Activated CD4-positive, CD25-positive, alpha-beta regulatory T cell treated with anti-CD3 and anti-CD28 coated beads, Interleukin-2, amount 50 U/mL, for 24 hours (primary cell): Measurements from ENCODE around the gene NANOS2.
A peak's percentile ranks its signal among the peaks of the same experiment; 100 is the strongest.

Experiments
- ATAC-seq, 2 donors: fragments of 150-1000 bp; cut with Tn5 transposase; one replicate each; pipeline ENCODE4 v1.10.0; 2021; ENCODE audit warnings: mild to moderate bottlenecking in 1 of 2, moderate library complexity in 1 of 2

Gene NANOS2

GRCh38 chr19:45913874-45914830 lies at the start of gene NANOS2:
Gene NANOS2, minus strand, starts transcription at chr19:45914778. Its CDS starts 85 bp downstream, at chr19:45914693.
- no peak for ATAC-seq

DNA sequence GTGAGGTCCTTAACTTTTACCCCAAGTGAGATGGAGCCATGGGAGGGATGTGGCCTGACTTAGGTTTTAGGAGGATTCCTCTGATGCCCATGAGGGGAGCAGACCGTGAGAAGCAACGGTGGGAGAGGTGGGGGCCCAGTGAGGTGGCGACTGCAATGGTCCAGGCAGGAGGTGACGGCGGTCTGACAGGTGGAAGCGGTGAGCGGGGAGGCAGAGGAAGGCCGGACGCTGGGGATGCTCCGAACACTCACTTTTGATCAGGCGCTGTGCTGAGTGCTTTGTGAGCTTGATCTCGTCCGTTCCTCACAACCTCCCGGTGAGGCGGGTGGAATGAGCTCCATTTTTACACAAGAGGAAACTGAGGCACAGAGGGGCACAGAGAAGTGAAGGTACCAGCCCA lies 47.4 kb upstream of the NANOS2 start:
- ATAC-seq: no peak

- no peak for ATAC-seq
Measured at GRCh38 chr19:45960595-45961235, 46.1 kb upstream of the NANOS2 start.

DNA sequence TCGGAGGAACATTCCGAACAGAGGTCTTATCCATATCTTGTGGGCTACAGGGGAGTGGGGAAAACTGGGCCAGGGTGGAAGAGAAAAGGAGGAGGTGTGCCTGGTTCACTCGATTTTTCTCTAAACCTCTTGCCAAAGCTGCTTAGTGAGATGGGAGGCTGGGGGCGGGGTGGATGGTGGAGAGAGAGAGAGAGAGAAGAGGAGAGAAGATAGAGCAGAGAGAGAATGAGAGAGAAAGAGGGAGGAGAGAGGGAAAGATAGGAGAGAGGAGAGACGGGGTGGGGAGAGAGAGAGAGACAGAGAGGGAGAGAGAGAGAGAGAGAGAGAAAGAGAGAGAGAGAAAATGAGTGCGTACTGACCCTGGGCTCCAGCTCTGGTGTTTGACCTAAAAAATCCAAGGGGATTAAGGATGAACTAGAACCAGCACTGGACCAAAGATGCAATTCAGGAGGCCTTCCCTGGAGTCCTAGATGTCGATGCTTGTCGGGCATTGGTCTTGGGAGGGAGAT lies 45.0 kb upstream of the NANOS2 start:
- ATAC-seq: no peak

GRCh38 chr19:45958769-45959516 lies 44.4 kb upstream of the NANOS2 start:
- ATAC-seq: no peak

DNA sequence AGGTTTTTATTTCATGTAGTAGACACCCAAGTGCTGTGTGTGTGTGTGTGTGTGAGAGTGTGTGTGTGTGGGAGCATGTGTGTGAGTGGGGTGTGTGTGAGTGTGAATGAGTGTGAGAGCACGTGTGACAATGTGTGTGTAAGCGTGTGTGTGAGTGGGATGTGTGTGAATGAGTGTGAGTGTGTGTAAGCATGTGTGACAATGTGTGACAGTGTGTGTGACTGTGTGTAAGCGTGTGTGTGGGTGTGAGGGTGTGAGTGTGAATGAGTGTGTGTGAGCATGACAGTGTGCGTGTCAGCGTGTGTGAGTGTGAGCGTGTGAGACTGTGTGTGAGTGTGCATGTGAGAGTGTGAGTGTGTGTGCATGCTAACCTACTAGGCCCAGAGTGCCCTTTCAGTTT lies 43.7 kb upstream of the NANOS2 start:
- ATAC-seq: no peak

GRCh38 chr19:45955905-45956608 lies 41.5 kb upstream of the NANOS2 start:
- no peak for ATAC-seq

- no peak for ATAC-seq
Measured at GRCh38 chr19:45954156-45954555, 39.6 kb upstream of the NANOS2 start.

- no peak for ATAC-seq
Measured at GRCh38 chr19:45953676-45954075, 39.1 kb upstream of the NANOS2 start.

DNA sequence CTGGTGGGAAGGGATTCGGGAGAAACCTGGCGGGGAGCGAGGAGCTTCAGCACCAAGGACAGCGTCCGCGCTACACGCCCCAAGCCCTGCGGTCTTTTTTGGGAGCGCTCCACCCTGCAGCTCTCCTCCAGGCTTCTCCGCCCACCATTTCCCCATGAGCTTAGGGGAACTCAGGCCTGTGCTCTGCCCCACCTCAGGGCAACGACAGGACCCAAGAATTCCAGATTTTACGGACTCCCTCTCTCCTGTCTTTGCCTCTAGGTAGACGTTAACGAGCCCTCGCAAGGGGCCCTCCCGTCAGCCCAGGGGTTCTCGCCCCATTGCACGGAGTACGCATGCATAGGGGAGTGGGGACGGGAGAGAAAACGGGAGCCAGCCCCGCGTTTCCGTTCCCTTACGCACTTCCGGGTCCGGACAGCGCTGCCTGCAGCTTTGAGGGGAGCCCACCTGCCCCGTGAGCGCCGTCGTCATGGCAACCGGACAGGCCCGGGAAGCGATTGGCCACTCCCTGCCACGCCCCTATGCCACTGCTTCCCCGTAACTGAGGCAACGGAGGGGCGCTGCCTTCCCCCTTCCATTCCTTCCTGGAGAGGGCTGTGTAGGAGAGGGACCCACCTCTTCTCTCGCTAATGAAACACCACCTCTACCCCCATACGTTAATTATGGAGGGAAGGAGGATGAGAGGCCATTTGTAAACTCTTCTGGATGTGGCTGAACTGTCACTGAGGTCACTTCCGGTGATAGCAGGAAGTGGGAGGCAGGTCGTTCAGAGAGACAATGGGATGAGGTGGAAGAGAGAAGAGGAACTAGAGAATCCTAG lies 38.3 kb upstream of the NANOS2 start:
- ATAC-seq: peak; percentile 28 to 49

- no peak for ATAC-seq
Measured at GRCh38 chr19:45952341-45952685, 37.7 kb upstream of the NANOS2 start.

GRCh38 chr19:45947926-45948325 lies 33.3 kb upstream of the NANOS2 start:
- ATAC-seq: no peak

GRCh38 chr19:45940515-45940805 lies 25.9 kb upstream of the NANOS2 start:
- ATAC-seq: no peak

GRCh38 chr19:45939792-45940514 lies 25.4 kb upstream of the NANOS2 start:
- ATAC-seq: no peak

GRCh38 chr19:45938733-45939319 lies 24.2 kb upstream of the NANOS2 start:
- ATAC-seq: no peak

- no peak for ATAC-seq
Measured at GRCh38 chr19:45935267-45935666, 20.7 kb upstream of the NANOS2 start.

DNA sequence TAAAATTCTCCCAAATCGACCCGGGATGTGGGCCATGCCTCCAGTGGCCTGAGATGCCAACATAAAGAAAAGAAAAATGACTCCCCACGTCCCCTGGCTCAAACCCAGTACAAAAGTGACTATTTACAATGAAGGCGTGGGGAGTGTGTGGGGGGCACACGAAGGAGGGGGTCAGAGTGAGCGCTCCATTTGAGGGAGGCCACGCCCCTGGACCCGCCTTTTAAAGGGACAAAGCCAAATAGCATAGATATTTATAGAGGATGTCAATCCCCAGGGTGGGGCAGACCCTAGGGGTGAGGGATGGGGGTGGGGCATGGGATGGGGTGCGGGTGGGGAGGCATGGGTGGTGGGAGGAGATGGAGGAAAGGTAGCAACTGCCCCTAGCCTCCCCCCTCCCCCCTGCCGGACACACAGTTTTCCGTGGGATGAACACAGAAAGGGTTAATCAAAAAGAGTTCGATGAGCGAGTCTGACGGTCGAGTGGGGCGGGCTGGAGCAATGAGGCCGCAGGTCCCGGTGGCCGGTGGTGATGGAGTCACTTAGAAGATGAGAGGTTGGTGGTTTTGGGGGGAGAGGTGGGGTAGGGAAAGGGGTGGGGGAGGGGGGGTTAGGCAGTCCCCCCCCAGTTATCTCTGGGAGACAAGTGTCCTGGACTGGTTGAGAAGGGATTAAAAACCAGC lies 20.1 kb upstream of the NANOS2 start:
- ATAC-seq: no peak

GRCh38 chr19:45933759-45934158 lies 19.2 kb upstream of the NANOS2 start:
- ATAC-seq: no peak

DNA sequence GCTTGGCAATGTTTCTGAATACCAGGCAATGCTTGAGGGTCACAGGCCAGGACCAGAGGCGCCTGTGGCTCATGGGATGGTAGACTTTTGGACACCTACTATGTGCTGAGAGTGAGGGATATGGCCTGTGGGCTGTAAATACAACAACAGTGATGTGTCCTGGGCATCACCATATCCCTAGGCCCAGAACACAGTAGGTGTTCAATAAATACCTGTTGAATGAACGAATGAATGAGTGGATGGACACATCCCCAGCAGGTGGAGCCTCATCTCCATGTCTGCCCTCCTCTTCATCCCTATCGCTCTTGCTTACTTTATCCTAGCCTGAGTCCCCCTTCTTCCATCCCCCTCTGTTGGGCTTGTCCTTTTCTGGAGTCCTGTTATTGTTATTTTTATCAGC lies 16.5 kb upstream of the NANOS2 start:
- no peak for ATAC-seq

DNA sequence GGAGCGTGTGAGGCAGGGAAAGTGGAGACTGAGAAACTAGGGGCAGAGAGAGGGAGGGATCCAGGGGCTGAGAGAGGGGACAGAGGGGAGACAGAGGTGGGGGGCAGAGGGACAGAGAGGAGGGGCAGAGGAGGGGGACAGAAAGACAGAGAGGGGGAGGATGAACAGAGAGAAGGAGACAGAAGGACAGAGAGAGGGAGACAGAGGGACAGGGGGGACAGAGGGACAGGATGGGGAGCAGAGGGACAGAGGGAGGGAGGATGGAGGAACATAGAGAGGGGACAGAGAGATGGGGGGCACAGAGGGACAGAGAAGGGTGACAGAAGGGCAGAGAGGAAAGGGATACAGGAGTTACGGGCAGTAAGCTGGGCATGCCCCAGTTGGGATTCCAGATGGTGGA lies 14.7 kb upstream of the NANOS2 start:
- no peak for ATAC-seq
